GM20000 (cell line): ENCODE results near the gene CDT1.

Experiments
- DNase-seq: peaks from one replicate; pipeline ENCODE4 v3.0.0; 2012; ENCODE audit warnings: low spot score
- CTCF ChIP-seq: IDR thresholded peaks from 2 replicates; pipeline ENCODE4 v1.5.1; 2012; ENCODE audit warnings: mild to moderate bottlenecking, control low read depth; ENCODE audit errors: extremely low read depth, missing control alignments

Gene CDT1

GRCh38 chr16:88798772-88799455 is 4.7 kb upstream of the CDT1 start:
- no peak for TF ChIP-seq CTCF
- no peak for DNase-seq

GRCh38 chr16:88799569-88800276 is 3.9 kb upstream of the CDT1 start:
- DNase-seq = no peak
- TF ChIP-seq CTCF = no peak

GRCh38 chr16:88800277-88800592 is 3.4 kb upstream of the CDT1 start:
- DNase-seq = no peak
- TF ChIP-seq CTCF = no peak

- no peak for DNase-seq
- TF ChIP-seq CTCF = no peak
These were observed 573 bp downstream of the CDT1 start for GRCh38 chr16:88804173-88804551.

GRCh38 chr16:88804552-88805339 is 1.2 kb downstream of the CDT1 start:
- peak; percentile 59 for DNase-seq

GRCh38 chr16:88805340-88805715 is 1.7 kb downstream of the CDT1 start:
- DNase-seq = no peak
- TF ChIP-seq CTCF = no peak

More at GRCh38 chr16:88804552-88805339, 1.2 kb downstream of the CDT1 start:
- no peak for TF ChIP-seq CTCF

- TF ChIP-seq CTCF = no peak
- no peak for DNase-seq
These were observed 2.4 kb downstream of the CDT1 start for GRCh38 chr16:88805887-88806393.
